Epidermal melanocyte (primary cell): ENCODE results near the gene CSF2RB.
"Not testable (repeated sequence)": the region's sequence is repeated elsewhere in the genome, so short reads cannot be mapped to it uniquely, and the experiment has no call there.

Experiments used
- DNase-seq: peaks from one replicate; pipeline ENCODE4 v3.0.0; 2011; ENCODE audit warnings: low spot score; ENCODE audit not compliant: insufficient read length

The CSF2RB gene

GRCh38 chr22:36965696-36966095 is 52.3 kb downstream of the CSF2RB start:
- DNase-seq = no peak

GRCh38 chr22:36966851-36967540 is 53.6 kb downstream of the CSF2RB start:
- DNase-seq = no peak

GRCh38 chr22:36968249-36968964 is 55.0 kb downstream of the CSF2RB start:
- no peak for DNase-seq

- no peak for DNase-seq
Measured at GRCh38 chr22:36971341-36972125, 58.1 kb downstream of the CSF2RB start.

GRCh38 chr22:36976606-36977005 is 63.2 kb downstream of the CSF2RB start:
- no peak for DNase-seq

- no peak for DNase-seq
Measured at GRCh38 chr22:36977401-36977861, 64.0 kb downstream of the CSF2RB start.

- peak; percentile 90 for DNase-seq
Measured at GRCh38 chr22:36977947-36978660, 64.7 kb downstream of the CSF2RB start.

- DNase-seq = no peak
Measured at GRCh38 chr22:36979016-36979910, 65.8 kb downstream of the CSF2RB start.

- DNase-seq = no peak
Measured at GRCh38 chr22:36981247-36981775, 67.9 kb downstream of the CSF2RB start.

- DNase-seq = no peak
Measured at GRCh38 chr22:36982136-36982535, 68.7 kb downstream of the CSF2RB start.

GRCh38 chr22:36985211-36985889 is 71.9 kb downstream of the CSF2RB start:
- no peak for DNase-seq

- no peak for DNase-seq
Measured at GRCh38 chr22:36986242-36986821, 72.9 kb downstream of the CSF2RB start.

- no peak for DNase-seq
Measured at GRCh38 chr22:36988075-36988832, 74.8 kb downstream of the CSF2RB start.

- DNase-seq = not testable (repeated sequence)
Measured at GRCh38 chr22:36989012-36989411, 75.6 kb downstream of the CSF2RB start.
